Type B pancreatic cell (in vitro differentiated cells): Measurements from ENCODE around the gene BACH2. TPM values are rescaled to one million over a fixed set of nuclear protein-coding genes. Genes with fewer than 3 reads are reported as not detected.
A peak's percentile ranks its signal among the peaks of the same experiment; 100 is the strongest.

Experiments used
- DNase-seq: peaks from one replicate; pipeline ENCODE4 v3.0.0; 2021; ENCODE audit warnings: mixed read lengths; ENCODE audit not compliant: unreplicated experiment; ENCODE audit errors: extremely low spot score
- H3K27ac Mint-ChIP-seq: 2 replicates; pipeline ENCODE4 v1.8.0; 2021; ENCODE audit warnings: mild to moderate bottlenecking, mixed read lengths
- H3K27me3 Mint-ChIP-seq: 2 replicates; pipeline ENCODE4 v1.8.0; 2021; ENCODE audit warnings: mixed read lengths
- H3K36me3 Mint-ChIP-seq: 2 replicates; pipeline ENCODE4 v1.8.0; 2021; ENCODE audit warnings: mixed read lengths
- H3K4me1 Mint-ChIP-seq: one replicate; pipeline ENCODE4 v1.8.0; 2021; ENCODE audit warnings: mixed read lengths; ENCODE audit not compliant: unreplicated experiment
- H3K4me3 Mint-ChIP-seq: 2 replicates; pipeline ENCODE4 v1.8.0; 2021; ENCODE audit warnings: mild to moderate bottlenecking, mixed read lengths
- H3K9me3 Mint-ChIP-seq: 2 replicates; pipeline ENCODE4 v1.8.0; 2021; ENCODE audit warnings: mixed read lengths
- CTCF ChIP-seq: fragments of 200-600 bp; sonication (generic); conservative IDR thresholded peaks from 2 replicates; pipeline ENCODE4 v1.5.0; 2021; ENCODE audit warnings: antibody characterized with exemption, mild to moderate bottlenecking
- total RNA-seq: library from RNA; stranded (reverse); gene quantifications from 2 replicates; pipeline ENCODE4 v1.2.1, GENCODE V29; 2021; ENCODE audit warnings: low replicate concordance

The BACH2 gene
- total RNA-seq, 1 donor from 2014 or later, result 33.5 TPM

GRCh38 chr6:89997456-89998445 is 298.9 kb downstream of the BACH2 start:
- Mint-ChIP-seq H3K36me3 (peaks cover 13% of the 10 kb centered on the region), H3K27me3 (no peaks in the 10 kb centered on the region), H3K4me3 (no peak overlapping the region), H3K4me1 (peaks cover 5% of the 10 kb centered on the region), H3K27ac (no peak overlapping the region), H3K9me3 (no peaks in the 10 kb centered on the region)
- TF ChIP-seq CTCF, result no peak
- no peak for DNase-seq

GRCh38 chr6:89993411-89993810 is 303.2 kb downstream of the BACH2 start:
- Mint-ChIP-seq H3K36me3 (peaks cover 10% of the 10 kb centered on the region), H3K4me1 (no peaks in the 10 kb centered on the region), H3K4me3 (no peak overlapping the region), H3K9me3 (no peaks in the 10 kb centered on the region), H3K27me3 (no peaks in the 10 kb centered on the region), H3K27ac (no peak overlapping the region)
- no peak for TF ChIP-seq CTCF
- no peak for DNase-seq

GRCh38 chr6:89992818-89993217 is 303.8 kb downstream of the BACH2 start:
- no peak for TF ChIP-seq CTCF
- H3K36me3 Mint-ChIP-seq, result peaks cover 10% of the 10 kb centered on the region
- peaks cover 3% of the 10 kb centered on the region for H3K4me1 Mint-ChIP-seq
- no peak for DNase-seq
- no peaks in the 10 kb centered on the region for H3K9me3 Mint-ChIP-seq
- no peaks in the 10 kb centered on the region for H3K27me3 Mint-ChIP-seq
- no peak overlapping the region for H3K4me3 Mint-ChIP-seq
- peak overlapping the region; percentile 15 for H3K27ac Mint-ChIP-seq

GRCh38 chr6:89989742-89990141 is 306.9 kb downstream of the BACH2 start:
- no peaks in the 10 kb centered on the region for H3K27me3 Mint-ChIP-seq
- no peak for DNase-seq
- H3K4me3 Mint-ChIP-seq, result no peak overlapping the region
- no peak overlapping the region for H3K27ac Mint-ChIP-seq
- H3K36me3 Mint-ChIP-seq, result no peaks in the 10 kb centered on the region
- H3K9me3 Mint-ChIP-seq, result no peaks in the 10 kb centered on the region
- TF ChIP-seq CTCF, result no peak
- peaks cover 27% of the 10 kb centered on the region for H3K4me1 Mint-ChIP-seq

GRCh38 chr6:89987830-89988229 is 308.8 kb downstream of the BACH2 start:
- H3K27me3 Mint-ChIP-seq, result no peaks in the 10 kb centered on the region

More at GRCh38 chr6:89987830-89988229, 308.8 kb downstream of the BACH2 start:
- no peaks in the 10 kb centered on the region for H3K9me3 Mint-ChIP-seq
- no peak for TF ChIP-seq CTCF
- DNase-seq, result no peak
- peak overlapping the region; percentile 14 for H3K27ac Mint-ChIP-seq
- peak overlapping the region; percentile 5 for H3K4me3 Mint-ChIP-seq
- no peaks in the 10 kb centered on the region for H3K36me3 Mint-ChIP-seq
- peaks cover 27% of the 10 kb centered on the region for H3K4me1 Mint-ChIP-seq
